Measurements from ENCODE around the gene SPAG5. TPM values are rescaled to one million over a fixed set of nuclear protein-coding genes. Genes with fewer than 3 reads are reported as not detected.

The SPAG5 gene
- total RNA-seq, 1 experiment from 2014 or later = 38.1 TPM

- BruUV-seq (replicated peaks) = TSS peak; percentile 24
- H3K27ac Mint-ChIP-seq (ENCODE audit: low read depth, unreplicated experiment) = no peak overlapping the region
- peaks cover 23% of the 10 kb centered on the region for H3K36me3 Mint-ChIP-seq (ENCODE audit: insufficient read depth, unreplicated experiment)
- ChIA-PET CTCF (no interaction called here), POLR2A (no interaction called here)
- no peak for DNase-seq (ENCODE audit: unreplicated experiment)
- H3K4me3 Mint-ChIP-seq (ENCODE audit: unreplicated experiment) = no peak overlapping the region
- intact Hi-C loops (cut with micrococcal nuclease) = no loop called here
- no peaks in the 10 kb centered on the region for H3K27me3 Mint-ChIP-seq (ENCODE audit: insufficient read depth, unreplicated experiment)
- no peak for TF ChIP-seq CTCF (IDR thresholded peaks at IDR 0.05; ENCODE audit: unreplicated experiment)
- no peaks in the 10 kb centered on the region for H3K9me3 Mint-ChIP-seq (ENCODE audit: unreplicated experiment)
- peaks cover under 1% of the 10 kb centered on the region for H3K4me1 Mint-ChIP-seq (ENCODE audit: insufficient read depth, unreplicated experiment)
Measured at GRCh38 chr17:28592260-28592659, 6.6 kb downstream of the SPAG5 start.

GRCh38 chr17:28585851-28586250 lies 13.0 kb downstream of the SPAG5 start:
- no peaks in the 10 kb centered on the region for H3K4me1 Mint-ChIP-seq (ENCODE audit: insufficient read depth, unreplicated experiment)
- no peak overlapping the region for H3K27ac Mint-ChIP-seq (ENCODE audit: low read depth, unreplicated experiment)
- no peaks in the 10 kb centered on the region for H3K9me3 Mint-ChIP-seq (ENCODE audit: unreplicated experiment)
- DNase-seq (ENCODE audit: unreplicated experiment) = no peak
- H3K36me3 Mint-ChIP-seq (ENCODE audit: insufficient read depth, unreplicated experiment) = peaks cover 19% of the 10 kb centered on the region
- CTCF ChIA-PET = interaction anchor here (0.6 kb wide), 1 partner anchor 269 kb away, joined by 3 read pairs; no protein-coding TSS in a partner anchor
- intact Hi-C loops (cut with micrococcal nuclease) = no loop called here
- POLR2A ChIA-PET = interaction anchor here (0.6 to 5.7 kb wide), 4 partner anchors 9 to 180 kb away, joined by 3 to 19 read pairs (median 3); partner anchors contain the start of gene PIGS
- no TSS peak for BruUV-seq (replicated peaks)
- H3K27me3 Mint-ChIP-seq (ENCODE audit: insufficient read depth, unreplicated experiment) = no peaks in the 10 kb centered on the region
- H3K4me3 Mint-ChIP-seq (ENCODE audit: unreplicated experiment) = no peak overlapping the region
- no peak for TF ChIP-seq CTCF (IDR thresholded peaks at IDR 0.05; ENCODE audit: unreplicated experiment)

GRCh38 chr17:28584434-28584833 lies 14.4 kb downstream of the SPAG5 start:
- TF ChIP-seq CTCF (IDR thresholded peaks at IDR 0.05; ENCODE audit: unreplicated experiment) = no peak
- DNase-seq (ENCODE audit: unreplicated experiment) = no peak
- no peaks in the 10 kb centered on the region for H3K27me3 Mint-ChIP-seq (ENCODE audit: insufficient read depth, unreplicated experiment)
- ChIA-PET CTCF (interaction anchor here (1.1 kb wide), 1 partner anchor 15 kb away, joined by 3 read pairs; no protein-coding TSS in a partner anchor), POLR2A (interaction anchor here (5.7 kb wide), 1 partner anchor 13 kb away, joined by 19 read pairs; the partner anchor contains the start of gene PIGS)
- no peak overlapping the region for H3K27ac Mint-ChIP-seq (ENCODE audit: low read depth, unreplicated experiment)
- intact Hi-C loops (cut with micrococcal nuclease) = no loop called here
- no TSS peak for BruUV-seq (replicated peaks)
- no peaks in the 10 kb centered on the region for H3K4me1 Mint-ChIP-seq (ENCODE audit: insufficient read depth, unreplicated experiment)
- H3K36me3 Mint-ChIP-seq (ENCODE audit: insufficient read depth, unreplicated experiment) = peaks cover 26% of the 10 kb centered on the region
- H3K4me3 Mint-ChIP-seq (ENCODE audit: unreplicated experiment) = no peak overlapping the region
- no peaks in the 10 kb centered on the region for H3K9me3 Mint-ChIP-seq (ENCODE audit: unreplicated experiment)

- H3K36me3 Mint-ChIP-seq (ENCODE audit: insufficient read depth, unreplicated experiment) = peaks cover 26% of the 10 kb centered on the region
- H3K9me3 Mint-ChIP-seq (ENCODE audit: unreplicated experiment) = no peaks in the 10 kb centered on the region
- H3K27me3 Mint-ChIP-seq (ENCODE audit: insufficient read depth, unreplicated experiment) = no peaks in the 10 kb centered on the region
- DNase-seq (ENCODE audit: unreplicated experiment) = no peak
- no peak for TF ChIP-seq CTCF (IDR thresholded peaks at IDR 0.05; ENCODE audit: unreplicated experiment)
- ChIA-PET POLR2A (interaction anchor here (1.0 to 5.7 kb wide), 2 partner anchors 11 to 17 kb away, joined by 3 to 19 read pairs; partner anchors contain the start of gene PIGS), CTCF (interaction anchor here (0.6 kb wide), 1 partner anchor 464 kb away, joined by 3 read pairs; no protein-coding TSS in a partner anchor)
- intact Hi-C loops (cut with micrococcal nuclease) = no loop called here
- no peaks in the 10 kb centered on the region for H3K4me1 Mint-ChIP-seq (ENCODE audit: insufficient read depth, unreplicated experiment)
- H3K4me3 Mint-ChIP-seq (ENCODE audit: unreplicated experiment) = no peak overlapping the region
- no TSS peak for BruUV-seq (replicated peaks)
- H3K27ac Mint-ChIP-seq (ENCODE audit: low read depth, unreplicated experiment) = no peak overlapping the region
Measured at GRCh38 chr17:28582513-28582912, 16.3 kb downstream of the SPAG5 start.

Data from MCF 10A (cell line).